ENCODE measurements around the gene ERBIN.
A peak's percentile ranks its signal among the peaks of the same experiment; 100 is the strongest.
"Not testable (repeated sequence)": the region's sequence is repeated elsewhere in the genome, so short reads cannot be mapped to it uniquely, and the experiment has no call there.

Gene ERBIN

GRCh38 chr5:65916066-65916465, 10.3 kb upstream of the ERBIN start:
- no peak for DNase-seq

- DNase-seq = no peak
Observed at GRCh38 chr5:65916636-65917035, 9.7 kb upstream of the ERBIN start.

- no peak for DNase-seq
Observed at GRCh38 chr5:65919773-65920172, 6.6 kb upstream of the ERBIN start.

- DNase-seq = no peak
Observed at GRCh38 chr5:65923339-65923738, 3.0 kb upstream of the ERBIN start.

- DNase-seq = peak; percentile 74
Observed at GRCh38 chr5:65924366-65925043, 1.9 kb upstream of the ERBIN start.

GRCh38 chr5:65925044-65925600, 1.3 kb upstream of the ERBIN start:
- DNase-seq = peak; percentile 74

- peak; percentile 88 for DNase-seq
Observed at GRCh38 chr5:65925601-65926275, 637 bp upstream of the ERBIN start.

- DNase-seq = peak; percentile 23
Observed at GRCh38 chr5:65926893-65927292, 518 bp downstream of the ERBIN start.

GRCh38 chr5:65927503-65928321, 1.3 kb downstream of the ERBIN start:
- DNase-seq = no peak

- no peak for DNase-seq
Observed at GRCh38 chr5:65928322-65928752, 2.0 kb downstream of the ERBIN start.

- no peak for DNase-seq
Observed at GRCh38 chr5:65928860-65929259, 2.5 kb downstream of the ERBIN start.

- DNase-seq = no peak
Observed at GRCh38 chr5:65932676-65933075, 6.3 kb downstream of the ERBIN start.

- DNase-seq = no peak
Observed at GRCh38 chr5:65933295-65933694, 6.9 kb downstream of the ERBIN start.

GRCh38 chr5:65938256-65938655, 11.9 kb downstream of the ERBIN start:
- no peak for DNase-seq

GRCh38 chr5:65943771-65944170, 17.4 kb downstream of the ERBIN start:
- DNase-seq = no peak

- no peak for DNase-seq
Observed at GRCh38 chr5:65946198-65946745, 19.9 kb downstream of the ERBIN start.

GRCh38 chr5:65948115-65948747, 21.9 kb downstream of the ERBIN start:
- no peak for DNase-seq

GRCh38 chr5:65951330-65951729, 25.0 kb downstream of the ERBIN start:
- no peak for DNase-seq

GRCh38 chr5:65952259-65952658, 25.9 kb downstream of the ERBIN start:
- no peak for DNase-seq

- DNase-seq = no peak
Observed at GRCh38 chr5:65954200-65954599, 27.8 kb downstream of the ERBIN start.

- DNase-seq = no peak
Observed at GRCh38 chr5:65955746-65956145, 29.4 kb downstream of the ERBIN start.

GRCh38 chr5:65957703-65958102, 31.3 kb downstream of the ERBIN start:
- DNase-seq = not testable (repeated sequence)

- no peak for DNase-seq
Observed at GRCh38 chr5:65961633-65962032, 35.3 kb downstream of the ERBIN start.

Measured in NCI-H345 (cell line).